Sigmoid colon (tissue), 4 donors: Measurements from ENCODE around the gene CHI3L2.

Experiments used
- CTCF ChIP-seq, 4 experiments: fragments of 450-650 bp in 3 of 4; fragments of 200-600 bp in 1 of 4; IDR thresholded peaks; one replicate each; pipeline ENCODE4 v1.5.1; 2016 to 2019; ENCODE audit warnings: antibody characterized with exemption in 4 of 4, mild to moderate bottlenecking in 3 of 4, moderate library complexity in 2 of 4
- POLR2A ChIP-seq, 2 donors: fragments of 450-650 bp; IDR thresholded peaks; one replicate each; pipeline ENCODE4 v1.6.1; 2016; ENCODE audit warnings: antibody characterized with exemption in 2 of 2, mild to moderate bottlenecking in 2 of 2, moderate library complexity in 2 of 2
- POLR2AphosphoS5 ChIP-seq, 4 donors: sonication (generic); formaldehyde crosslinking; IDR thresholded peaks; one replicate each; pipeline ENCODE4 v1.6.1; 2017; ENCODE audit warnings: antibody characterized with exemption in 4 of 4

GRCh38 chr1:111192658-111193519, 34.6 kb upstream of the CHI3L2 start:
- TF ChIP-seq CTCF (IDR thresholded peaks at IDR 0.05) (no peak), POLR2A (IDR thresholded peaks at IDR 0.05) (no peak), POLR2AphosphoS5 (IDR thresholded peaks at IDR 0.05) (no peak)
